NCI-H2227 (cell line): ENCODE measurements around the gene DUS2.
A peak's percentile ranks its signal among the peaks of the same experiment; 100 is the strongest.
"Not testable (repeated sequence)": the region's sequence is repeated elsewhere in the genome, so short reads cannot be mapped to it uniquely, and the experiment has no call there.

Experiments
- DNase-seq: peaks from one replicate; lab custom pipeline; 2025; ENCODE audit not compliant: unreplicated experiment; lab: John Stamatoyannopoulos, UW

Gene DUS2

GRCh38 chr16:68089067-68089466 is 66.0 kb downstream of the DUS2 start:
- no peak for DNase-seq

- no peak for DNase-seq
Measured at GRCh38 chr16:68090130-68090529, 67.0 kb downstream of the DUS2 start.

DNA sequence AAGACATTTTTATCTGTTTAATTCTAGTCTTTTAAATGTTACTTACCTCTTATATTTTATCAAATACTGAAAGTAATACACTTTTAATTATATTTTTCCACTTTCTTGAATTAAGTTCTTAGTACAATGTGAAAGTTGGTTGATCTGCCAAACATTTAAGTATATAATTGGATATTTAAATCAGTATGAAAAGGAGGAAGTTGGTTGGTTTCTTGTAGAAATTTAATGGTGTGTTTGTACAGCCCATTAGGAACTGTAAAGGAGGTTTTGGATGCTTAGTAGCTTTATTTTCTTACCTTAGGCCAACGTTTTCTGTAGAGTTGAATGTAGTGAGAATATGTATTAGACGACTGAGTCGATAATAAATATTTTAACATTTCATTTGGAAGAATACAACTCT is 67.4 kb downstream of the DUS2 start:
- no peak for DNase-seq

DNA sequence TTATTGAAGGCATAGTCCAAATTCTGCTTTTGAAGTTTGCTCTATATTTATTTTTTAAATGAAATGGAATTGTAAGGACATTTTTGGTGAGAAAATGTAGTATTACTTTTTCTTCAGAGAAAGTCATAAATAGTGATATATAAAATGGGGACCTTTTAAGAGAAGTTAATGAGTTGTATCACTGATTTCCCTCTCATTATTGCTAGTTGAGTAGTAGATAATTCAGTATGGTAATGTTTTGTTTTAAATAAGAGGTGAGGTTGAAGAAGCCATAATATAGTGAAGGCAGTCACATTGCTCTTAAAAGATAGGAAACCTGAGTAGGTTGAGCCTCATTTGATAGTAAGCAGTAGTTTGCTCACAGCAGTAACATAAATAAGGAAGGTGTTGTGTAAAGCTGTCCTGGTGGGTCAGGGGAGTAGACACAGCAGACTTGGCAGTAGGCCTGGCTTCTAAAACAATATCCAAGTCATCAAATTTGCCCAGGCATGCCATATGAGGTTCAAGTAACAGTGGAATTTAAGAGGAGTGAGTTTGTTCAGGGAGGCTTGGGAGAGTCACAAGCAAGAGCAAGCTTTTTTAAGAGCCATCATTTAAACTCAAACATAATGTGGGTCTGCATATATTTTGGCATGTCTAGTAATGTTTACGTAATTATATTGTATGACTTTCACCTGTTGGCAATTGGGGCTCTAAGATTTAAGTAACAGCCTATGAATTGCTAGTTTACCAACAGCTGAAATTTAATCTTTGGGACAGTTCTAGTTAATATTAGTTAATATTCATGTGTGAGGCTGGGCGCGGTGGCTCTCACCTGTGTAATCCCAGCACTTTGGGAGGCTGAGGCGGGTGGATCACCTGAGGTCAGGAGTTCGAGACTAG is 68.5 kb downstream of the DUS2 start:
- no peak for DNase-seq

DNA sequence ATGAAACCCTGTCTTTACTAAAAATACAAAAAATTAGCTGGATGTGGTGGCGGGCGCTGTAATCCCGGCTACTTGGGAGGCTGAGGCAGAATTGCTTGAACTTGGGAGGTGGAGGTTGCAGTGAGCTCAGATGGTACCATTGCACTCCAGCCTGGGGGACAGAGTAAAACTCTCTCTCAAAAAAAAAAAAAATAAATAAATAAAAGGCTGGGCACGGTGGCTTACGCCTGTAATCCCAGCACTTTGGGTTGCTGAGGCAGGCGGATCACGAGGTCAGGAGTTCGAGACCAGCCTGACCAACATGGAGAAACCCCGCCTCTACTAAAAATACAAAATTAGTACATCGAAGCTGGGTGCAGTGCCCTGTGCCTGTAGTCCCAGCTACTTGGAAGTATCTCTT is 69.2 kb downstream of the DUS2 start:
- not testable (repeated sequence) for DNase-seq

- DNase-seq, result peak; percentile 3
Measured at GRCh38 chr16:68093816-68094613, 70.9 kb downstream of the DUS2 start.

- DNase-seq, result no peak
Measured at GRCh38 chr16:68094614-68094934, 71.5 kb downstream of the DUS2 start.

GRCh38 chr16:68096491-68096890 is 73.4 kb downstream of the DUS2 start:
- no peak for DNase-seq

GRCh38 chr16:68097088-68097487 is 74.0 kb downstream of the DUS2 start:
- DNase-seq, result no peak

GRCh38 chr16:68097895-68098294 is 74.8 kb downstream of the DUS2 start:
- no peak for DNase-seq

DNA sequence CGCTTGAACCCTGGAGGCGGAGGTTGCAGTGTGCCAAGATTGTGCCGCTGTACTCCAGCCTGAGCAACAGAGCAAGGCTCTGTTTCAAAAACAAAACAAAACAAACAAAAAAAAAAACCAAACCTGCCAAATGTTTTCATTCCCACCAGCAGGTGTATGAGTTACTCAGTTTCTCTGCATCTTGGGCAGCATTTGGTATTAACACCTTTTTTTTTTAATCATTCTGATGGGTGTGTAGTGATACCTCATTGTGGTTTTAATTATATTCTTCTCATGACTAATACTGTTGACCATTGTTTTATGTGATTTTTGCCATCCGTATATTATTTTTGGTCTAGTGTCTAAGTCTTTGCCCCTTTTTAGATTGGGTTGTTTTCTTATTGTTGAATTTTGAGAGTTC is 77.4 kb downstream of the DUS2 start:
- no peak for DNase-seq

DNA sequence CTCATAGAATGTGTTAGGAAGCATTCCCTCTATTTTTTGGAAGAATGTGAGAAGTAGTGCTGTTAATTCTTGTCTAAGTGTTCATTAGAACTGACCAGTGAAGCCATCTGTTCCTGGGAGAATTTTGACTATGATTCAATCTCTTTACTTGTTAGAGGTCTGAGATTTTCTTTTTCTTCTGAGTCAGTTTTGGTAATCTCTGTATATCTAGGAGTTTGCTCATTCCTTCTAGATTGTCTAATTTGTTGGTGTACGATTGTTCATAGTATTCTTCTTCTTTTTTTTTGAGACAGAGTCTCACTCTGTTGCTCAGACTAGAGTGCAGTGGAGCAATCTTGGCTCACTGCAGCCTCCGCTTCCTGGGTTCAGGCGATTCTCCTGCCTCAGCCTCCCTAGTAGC is 82.5 kb downstream of the DUS2 start:
- DNase-seq, result no peak

GRCh38 chr16:68107230-68107928 is 84.3 kb downstream of the DUS2 start:
- DNase-seq, result not testable (repeated sequence)

- not testable (repeated sequence) for DNase-seq
Measured at GRCh38 chr16:68109156-68109555, 86.1 kb downstream of the DUS2 start.

GRCh38 chr16:68110611-68111010 is 87.5 kb downstream of the DUS2 start:
- not testable (repeated sequence) for DNase-seq

GRCh38 chr16:68111379-68111778 is 88.3 kb downstream of the DUS2 start:
- DNase-seq, result no peak

DNA sequence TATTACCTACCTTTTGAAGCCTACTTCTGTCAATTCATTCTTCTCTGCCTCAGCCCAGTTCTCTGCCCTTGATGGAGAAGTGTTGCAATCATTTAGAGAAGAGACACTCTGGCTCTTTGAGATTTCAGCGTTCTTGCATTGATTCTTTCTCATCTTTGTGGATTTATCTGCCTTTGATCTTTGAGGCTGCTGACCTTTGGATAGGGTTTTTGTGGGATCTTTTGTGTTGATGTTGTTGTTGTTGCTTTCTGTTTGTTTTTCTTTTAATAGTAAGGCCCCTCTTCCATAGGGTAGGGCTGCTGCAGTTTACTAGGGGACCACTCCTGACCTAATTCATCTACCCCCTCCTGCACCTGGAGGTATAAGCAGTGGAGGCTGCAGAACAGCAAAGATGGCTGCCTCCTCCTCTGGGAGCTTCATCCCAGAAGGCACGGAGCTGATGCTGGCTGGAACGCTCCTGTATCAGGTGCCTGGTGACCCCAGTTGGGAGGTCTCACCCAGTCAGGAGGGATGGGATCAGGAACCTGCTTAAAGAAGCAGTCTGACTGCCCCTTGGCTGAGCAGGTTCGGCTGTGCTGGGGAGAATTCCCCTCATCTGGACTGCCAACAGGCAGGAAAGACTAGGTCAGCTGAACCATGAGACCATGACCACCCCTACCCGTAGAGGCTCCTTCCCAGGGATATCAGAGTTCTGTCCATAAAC is 90.1 kb downstream of the DUS2 start:
- no peak for DNase-seq

DNA sequence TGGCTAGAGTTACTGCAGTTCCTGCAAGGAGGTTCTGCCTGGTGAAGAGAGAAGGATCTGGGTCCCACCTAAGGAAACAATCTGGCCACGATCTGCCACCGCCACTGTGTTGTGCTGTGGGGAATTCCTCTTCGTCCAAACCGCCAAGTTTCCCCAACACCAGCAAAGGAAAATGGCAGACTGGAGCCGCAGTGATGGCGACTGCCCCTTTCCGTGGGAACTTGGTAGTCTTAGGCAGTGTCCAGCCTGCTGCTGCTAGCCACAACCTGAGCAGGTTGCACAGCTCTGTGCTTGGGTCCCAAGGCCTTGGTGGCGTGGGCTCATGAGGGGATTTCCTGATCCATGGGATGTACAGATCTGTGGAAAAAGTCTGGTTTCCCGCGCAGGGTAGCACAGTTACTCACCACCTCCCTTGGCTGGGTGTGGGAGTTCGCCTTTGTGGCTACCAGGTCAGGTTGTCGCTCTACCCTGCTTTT is 90.7 kb downstream of the DUS2 start:
- DNase-seq, result no peak

- not testable (repeated sequence) for DNase-seq
Measured at GRCh38 chr16:68114939-68115338, 91.9 kb downstream of the DUS2 start.

- DNase-seq, result no peak
Measured at GRCh38 chr16:68115851-68116250, 92.8 kb downstream of the DUS2 start.
